GM12873 (cell line): ENCODE results near the gene EBF3.

Source experiments
- CTCF ChIP-seq: IDR thresholded peaks from 2 replicates; pipeline ENCODE4 v1.5.1; 2012; ENCODE audit warnings: low read depth, mild to moderate bottlenecking, moderate library complexity, low read length, control low read depth; ENCODE audit not compliant: insufficient read depth; ENCODE audit errors: missing control alignments

Gene EBF3

GRCh38 chr10:129956876-129957673, 7.0 kb downstream of the EBF3 start:
- no peak for TF ChIP-seq CTCF

GRCh38 chr10:129956286-129956670, 7.8 kb downstream of the EBF3 start:
- no peak for TF ChIP-seq CTCF

DNA sequence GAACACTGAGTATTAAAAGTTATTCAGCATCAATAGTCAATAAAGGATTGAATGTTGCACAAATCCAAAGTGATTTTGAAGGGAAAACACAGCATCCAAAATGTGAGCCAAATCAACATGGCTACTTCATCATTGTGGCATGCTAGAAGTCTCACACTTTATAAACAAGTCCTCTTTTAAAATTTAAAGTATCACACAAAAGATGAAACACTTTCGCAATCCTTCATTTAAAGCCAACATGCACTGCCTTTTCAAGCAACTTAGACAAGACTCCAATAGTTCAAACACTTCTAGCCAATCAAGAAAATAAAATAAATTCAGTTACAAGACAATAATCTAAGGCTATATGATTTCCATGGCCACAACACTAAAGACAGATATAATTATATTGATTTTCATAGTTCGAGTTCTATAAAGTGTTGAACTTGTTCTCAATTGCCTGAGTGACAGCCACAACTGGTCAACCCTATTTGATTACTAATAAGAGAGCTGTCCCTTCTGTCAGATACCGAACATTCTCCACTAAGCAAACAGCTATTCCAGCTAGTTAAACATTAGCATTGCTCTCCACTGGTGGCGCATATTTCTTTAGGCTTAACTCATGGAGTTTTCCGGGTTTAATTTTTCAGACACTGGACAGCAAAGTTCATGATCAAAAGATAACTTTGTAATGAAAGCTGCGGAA, 8.3 kb downstream of the EBF3 start:
- TF ChIP-seq CTCF = no peak

GRCh38 chr10:129954492-129955315, 9.4 kb downstream of the EBF3 start:
- TF ChIP-seq CTCF = no peak

DNA sequence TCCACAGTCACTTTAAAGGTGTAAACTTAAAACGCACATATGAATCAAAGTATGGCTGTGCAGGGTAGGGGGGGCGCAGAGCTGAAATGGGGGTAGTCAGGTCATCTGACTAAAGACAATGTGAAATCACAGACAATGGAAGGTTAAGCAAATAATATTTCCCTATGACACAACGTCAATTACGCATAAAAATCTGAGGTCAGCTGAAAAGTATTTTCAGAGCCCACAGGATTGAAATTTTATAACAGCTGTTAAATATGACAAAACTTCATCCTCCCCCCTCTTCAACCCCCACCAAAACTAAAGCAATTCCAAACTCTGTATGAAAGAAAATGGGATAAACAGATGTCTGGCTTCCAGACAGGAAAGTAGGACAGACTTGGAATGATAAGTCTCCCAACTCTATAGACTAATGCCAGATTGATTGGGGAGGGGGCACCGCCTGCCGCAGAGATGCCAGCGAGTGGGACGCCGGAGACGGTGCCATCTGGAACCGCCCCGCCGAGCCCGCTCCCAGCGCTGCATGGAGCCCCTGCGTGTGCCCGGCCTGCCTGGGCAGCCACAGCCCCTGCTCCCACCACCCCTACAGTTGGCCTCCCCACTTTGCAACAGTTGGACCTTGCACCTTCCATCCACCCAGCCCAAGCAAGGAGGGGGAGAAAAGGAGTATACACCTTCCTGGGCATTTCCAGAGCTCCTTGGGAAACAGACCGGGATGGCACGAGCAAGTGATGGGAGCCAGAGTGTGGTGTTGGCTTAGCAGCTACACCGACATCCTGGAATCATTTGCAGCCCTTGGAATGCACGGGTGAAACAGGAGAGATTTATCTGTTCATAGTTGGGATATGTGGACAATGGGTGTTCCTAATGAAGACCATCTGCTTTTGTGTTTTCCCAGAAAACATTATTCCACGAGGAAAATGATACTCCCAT, 10.7 kb downstream of the EBF3 start:
- no peak for TF ChIP-seq CTCF

GRCh38 chr10:129952378-129953118, 11.5 kb downstream of the EBF3 start:
- no peak for TF ChIP-seq CTCF
